IMR-90 (cell line): Measurements from ENCODE around the gene STMN1. TPM values are rescaled to one million over a fixed set of nuclear protein-coding genes. Genes with fewer than 3 reads are reported as not detected.
A peak's percentile ranks its signal among the peaks of the same experiment; 100 is the strongest.

Source experiments
- ATAC-seq: fragments of 200-7000 bp; cut with Tn5 transposase; 2 replicates; pipeline ENCODE4 v1.9.1; 2020; ENCODE audit warnings: low read depth, mild to moderate bottlenecking, moderate library complexity
- BruUV-seq: library from RNA; stranded (reverse); fragments of 400-500 nt; replicated peaks from 2 replicates; lab custom pipeline; 2021; lab: Mats Ljungman, UMichigan
- CTCF ChIA-PET: fragments of 300-600 bp; formaldehyde crosslinking; extraction: SDS; loops from one replicate; lab custom pipeline; 2021; ENCODE audit warnings: antibody characterized with exemption; lab: Yijun Ruan, JAX
- POLR2A ChIA-PET: fragments of 300-600 bp; sonication (Branson Sonifier 250); formaldehyde crosslinking; loops from one replicate; lab custom pipeline; 2022; ENCODE audit warnings: antibody characterized with exemption; ENCODE audit not compliant: unreplicated experiment; lab: Charles Lee
- DNase-seq: peaks from one replicate; pipeline ENCODE4 v3.0.0; 2013
- H2AFZ ChIP-seq: replicated peaks from 2 replicates; pipeline ENCODE3; 2013; ENCODE audit warnings: low read length, mild to moderate bottlenecking; ENCODE audit not compliant: poor library complexity
- H2AK5ac ChIP-seq: 2 replicates; pipeline ENCODE4 v1.6.1; 2013; ENCODE audit warnings: low read depth, low read length, inconsistent platforms
- H2AK9ac ChIP-seq: replicated peaks from 2 replicates; pipeline ENCODE3; 2013; ENCODE audit warnings: mild to moderate bottlenecking, low read depth, low read length, moderate library complexity; ENCODE audit not compliant: poor library complexity
- H2BK120ac ChIP-seq: 2 replicates; pipeline ENCODE4 v1.6.1; 2013; ENCODE audit warnings: low read depth, low read length, inconsistent platforms
- H2BK15ac ChIP-seq: 3 replicates; pipeline ENCODE4 v1.6.1; 2013; ENCODE audit warnings: low read depth, low read length, inconsistent platforms
- H2BK20ac ChIP-seq: 2 replicates; pipeline ENCODE4 v1.6.1; 2013; ENCODE audit warnings: low read depth, mild to moderate bottlenecking, inconsistent platforms, low read length, moderate library complexity
- H2BK5ac ChIP-seq: 2 replicates; pipeline ENCODE4 v1.6.1; 2013; ENCODE audit warnings: mild to moderate bottlenecking, low read depth, low read length, inconsistent platforms; ENCODE audit not compliant: poor library complexity, severe bottlenecking
- H3K14ac ChIP-seq: replicated peaks from 2 replicates; pipeline ENCODE4 v1.6.1; 2013; ENCODE audit warnings: low read depth, low read length, inconsistent platforms
- H3K18ac ChIP-seq: 2 replicates; pipeline ENCODE4 v1.6.1; 2013; ENCODE audit warnings: low read depth, low read length, control low read depth
- H3K23ac ChIP-seq: 2 replicates; pipeline ENCODE4 v1.6.1; 2013; ENCODE audit warnings: low read depth, low read length, inconsistent platforms
- H3K27ac ChIP-seq: 2 replicates; pipeline ENCODE4 v1.5.1; 2013; ENCODE audit warnings: mild to moderate bottlenecking, control low read depth, low read length; ENCODE audit not compliant: insufficient read depth
- H3K27me3 ChIP-seq: 2 replicates; pipeline ENCODE4 v1.6.1; 2013; ENCODE audit warnings: low read length; ENCODE audit not compliant: control insufficient read depth, insufficient read depth
- H3K36me3 ChIP-seq: 2 replicates; pipeline ENCODE4 v1.6.1; 2013; ENCODE audit warnings: low read length, mixed read lengths; ENCODE audit not compliant: control insufficient read depth, insufficient read depth
- H3K4ac ChIP-seq: 2 replicates; pipeline ENCODE4 v1.6.1; 2013; ENCODE audit warnings: low read depth, low read length, inconsistent platforms
- H3K4me1 ChIP-seq: 2 replicates; pipeline ENCODE4 v1.6.1; 2013; ENCODE audit warnings: low read length, mixed read lengths; ENCODE audit not compliant: control insufficient read depth, insufficient read depth
- H3K4me2 ChIP-seq: 2 replicates; pipeline ENCODE4 v1.6.1; 2013; ENCODE audit warnings: low read depth, mild to moderate bottlenecking, control low read depth, low read length, moderate library complexity
- H3K4me3 ChIP-seq: 2 replicates; pipeline ENCODE4 v1.5.1; 2013; ENCODE audit warnings: low read depth, mild to moderate bottlenecking, control low read depth, low read length, moderate library complexity; ENCODE audit not compliant: insufficient read depth
- H3K56ac ChIP-seq: 2 replicates; pipeline ENCODE4 v1.6.1; 2013; ENCODE audit warnings: low read length, inconsistent platforms; ENCODE audit not compliant: insufficient read depth; ENCODE audit errors: extremely low read depth
- H3K79me1 ChIP-seq, 2 experiments: 2 replicates each; pipeline ENCODE4 v1.6.1; 2013; ENCODE audit warnings: low read length in 2 of 2, inconsistent platforms in 1 of 2, low read depth in 1 of 2
- H3K9ac ChIP-seq: 2 replicates; pipeline ENCODE4 v1.6.1; 2013; ENCODE audit warnings: low read depth, low read length, control low read depth
- H3K9me1 ChIP-seq: 2 replicates; pipeline ENCODE4 v1.6.1; 2013; ENCODE audit warnings: low read length, inconsistent platforms; ENCODE audit not compliant: insufficient read depth
- H3K9me3 ChIP-seq: 2 replicates; pipeline ENCODE4 v1.6.1; 2013; ENCODE audit warnings: low read length; ENCODE audit not compliant: control insufficient read depth, insufficient read depth
- H4K20me1 ChIP-seq: 2 replicates; pipeline ENCODE4 v1.6.1; 2013; ENCODE audit warnings: low read length, inconsistent platforms; ENCODE audit not compliant: insufficient read depth
- H4K5ac ChIP-seq: 2 replicates; pipeline ENCODE4 v1.6.1; 2013; ENCODE audit warnings: mild to moderate bottlenecking, low read depth, low read length, control low read depth
- H4K8ac ChIP-seq, 2 experiments: 2 replicates each; pipeline ENCODE4 v1.6.1; 2013; ENCODE audit warnings: low read depth in 2 of 2, low read length in 2 of 2, control low read depth in 1 of 2, inconsistent platforms in 1 of 2
- H4K91ac ChIP-seq: 2 replicates; pipeline ENCODE4 v1.6.1; 2013; ENCODE audit warnings: low read depth, low read length, inconsistent platforms; ENCODE audit not compliant: insufficient read depth
- BHLHE40 ChIP-seq: fragments of 150-350 bp; IDR thresholded peaks from 2 replicates; pipeline ENCODE4 v1.6.1; 2016; ENCODE audit warnings: mild to moderate bottlenecking, low read depth, low read length
- CEBPB ChIP-seq: IDR thresholded peaks from 2 replicates; pipeline ENCODE4 v1.6.1; 2012; ENCODE audit warnings: low read depth, low read length, improper control_type of control experiment
- CHD1 ChIP-seq: IDR thresholded peaks from 2 replicates; pipeline ENCODE4 v1.6.1; 2012; ENCODE audit warnings: low read depth, low read length, improper control_type of control experiment
- ELK1 ChIP-seq: fragments of 150-350 bp; IDR thresholded peaks from 2 replicates; pipeline ENCODE4 v1.6.1; 2016; ENCODE audit warnings: low read depth, mild to moderate bottlenecking, low read length, moderate library complexity, borderline replicate concordance
- FOS ChIP-seq: fragments of 150-350 bp; IDR thresholded peaks from 2 replicates; pipeline ENCODE4 v1.6.1; 2016; ENCODE audit warnings: low read depth, low read length
- MAFK ChIP-seq: IDR thresholded peaks from 2 replicates; pipeline ENCODE4 v1.6.1; 2012; ENCODE audit warnings: low read depth, low read length, improper control_type of control experiment
- MAZ ChIP-seq: IDR thresholded peaks from 2 replicates; pipeline ENCODE4 v1.6.1; 2012; ENCODE audit warnings: low read depth, mild to moderate bottlenecking, low read length, improper control_type of control experiment, moderate library complexity, borderline replicate concordance
- MXI1 ChIP-seq: IDR thresholded peaks from 2 replicates; pipeline ENCODE4 v1.6.1; 2012; ENCODE audit warnings: low read depth, mild to moderate bottlenecking, low read length, moderate library complexity, borderline replicate concordance
- NFE2L2 ChIP-seq: fragments of 150-350 bp; IDR thresholded peaks from 2 replicates; pipeline ENCODE4 v1.6.1; 2016; ENCODE audit warnings: low read depth, mild to moderate bottlenecking, low read length
- POLR2A ChIP-seq: IDR thresholded peaks from 2 replicates; pipeline ENCODE4 v1.6.1; 2012; ENCODE audit warnings: mild to moderate bottlenecking, low read depth, low read length
- RAD21 ChIP-seq: IDR thresholded peaks from 2 replicates; pipeline ENCODE4 v1.6.1; 2012; ENCODE audit warnings: low read length, improper control_type of control experiment
- RFX5 ChIP-seq: IDR thresholded peaks from 2 replicates; pipeline ENCODE4 v1.8.0; 2012; ENCODE audit warnings: low read depth, mild to moderate bottlenecking, low read length, moderate library complexity
- SMC3 ChIP-seq: fragments of 150-350 bp; IDR thresholded peaks from 2 replicates; pipeline ENCODE4 v1.6.1; 2016; ENCODE audit warnings: low read depth, mild to moderate bottlenecking, antibody characterized with exemption, low read length, moderate library complexity
- USF2 ChIP-seq: fragments of 150-350 bp; IDR thresholded peaks from 2 replicates; pipeline ENCODE4 v1.6.1; 2017; ENCODE audit warnings: mild to moderate bottlenecking, antibody characterized with exemption, low read length, low read depth
- WGBS, 2 experiments: methylation state at CpG; one replicate each; pipeline versions ENCODE4 v1.1.5 to v1.1.7; 2013; ENCODE audit warnings: missing lambda C conversion rate in 2 of 2; ENCODE audit not compliant: insufficient read length in 1 of 2; ENCODE audit errors: extremely low coverage in 2 of 2; 5-methylcytosine and 5-hydroxymethylcytosine counted together
- dilution Hi-C: fragments of 300-500 bp; cut with HindIII; formaldehyde crosslinking; loops from one replicate; pipeline ENCODE4 v1.14.3; 2018; ENCODE audit warnings: low sequenced_read_pairs; ENCODE audit not compliant: unreplicated experiment
- in situ Hi-C: fragments of 300-500 bp; cut with MboI; formaldehyde crosslinking; loops from 3 replicates; pipeline ENCODE4 v1.14.3; 2019; ENCODE audit warnings: low sequenced_read_pairs, inconsistent platforms, mixed read lengths
- intact Hi-C: fragments of 100-400 bp; cut with micrococcal nuclease; formaldehyde crosslinking; loops from 2 replicates; pipeline ENCODE4 v1.10.0; 2022
- polyA plus RNA-seq, 3 experiments: library from polyadenylated mRNA; depleted of rRNA; stranded (reverse); fragments of >200 nt; gene quantifications; 2 replicates each; pipeline ENCODE4 v1.2.3, GENCODE V29; 2012; ENCODE audit warnings: low replicate concordance in 1 of 3
- total RNA-seq: library from RNA; depleted of rRNA; stranded (reverse); fragments of >200 nt; gene quantifications from 2 replicates; pipeline ENCODE4 v1.2.3, GENCODE V29; 2012

The STMN1 gene
- total and polyA plus RNA-seq, 2 of the 4 experiments (the other 2 are of a cell fraction), result 93.0 to 273 TPM

- H3K9ac ChIP-seq, result peak overlapping the region; percentile 54
- H3K9me3 ChIP-seq, result no peaks in the 10 kb centered on the region
- H3K4me2 ChIP-seq, result peak overlapping the region; percentile 64
- H3K23ac ChIP-seq, result peak overlapping the region; percentile 71; the same call in 1 of the 2 replicates
- intact Hi-C loops, result no loop called here
- H3K27me3 ChIP-seq, result no peaks in the 10 kb centered on the region
- peak overlapping the region; percentile 54 for H3K4me3 ChIP-seq
- 0 out of 2 replicates have a peak, but pooled peaks cover 3% of the 10 kb centered on the region for H4K20me1 ChIP-seq
- ChIA-PET CTCF (interaction anchor here (1.3 kb wide), 1 partner anchor 121 kb away, joined by 4 read pairs; the partner anchor contains the start of gene PAFAH2), POLR2A (interaction anchor here (0.9 kb wide), 1 partner anchor 16 kb away, joined by 4 read pairs; no protein-coding TSS in a partner anchor)
- no peak overlapping the region for H3K56ac ChIP-seq
- H2AK5ac ChIP-seq, result peak overlapping the region; percentile 86
- in situ Hi-C loops, result no loop called here
- H3K36me3 ChIP-seq, result no peaks in the 10 kb centered on the region
- no peak overlapping the region; the same call in 2 of the 3 replicates for H2BK15ac ChIP-seq
- dilution Hi-C loops, result no loop called here
- WGBS, 2 experiments, result 7% methylated on average over 13 of the region's 32 CpGs; no CpG with 5 or more reads in 1 of the 2 experiments
- H4K8ac ChIP-seq, result peak overlapping the region; percentile 33 to 76; a peak in 3 of 4 replicates
- TF ChIP-seq MXI1 (no peak), MAZ (no peak), NFE2L2 (no peak), BHLHE40 (no peak), FOS (no peak), RFX5 (no peak), USF2 (no peak), RAD21 (no peak), CHD1 (no peak), CEBPB (no peak), POLR2A (no peak), SMC3 (no peak), MAFK (no peak), ELK1 (no peak)
- H2BK5ac ChIP-seq, result peak overlapping the region; percentile 14
- H3K14ac ChIP-seq, result peak overlapping the region; percentile 68
- ATAC-seq, result peak; percentile 69
- H4K5ac ChIP-seq, result peak overlapping the region; percentile 96
- 0 out of 2 replicates have a peak overlapping the region, but pooled peaks have one; percentile 36 for H2BK20ac ChIP-seq
- H3K18ac ChIP-seq, result peak overlapping the region; percentile 68; the same call in 1 of the 2 replicates
- no TSS peak for BruUV-seq
- no peak for DNase-seq
- H4K91ac ChIP-seq, result peak overlapping the region; percentile 72
- H3K4ac ChIP-seq, result peak overlapping the region; percentile 96
- peak overlapping the region; percentile 93 for H2AK9ac ChIP-seq
- H3K9me1 ChIP-seq, result peaks cover 5% of the 10 kb centered on the region; the same call in 1 of the 2 replicates
- peak overlapping the region; percentile 63 for H2BK120ac ChIP-seq
- H3K4me1 ChIP-seq, result peaks cover 18% of the 10 kb centered on the region
- peak overlapping the region; percentile 96 for H2AFZ ChIP-seq
- H3K79me1 ChIP-seq, result peaks cover 35 to 36% of the 10 kb centered on the region in 2 experiments
- H3K27ac ChIP-seq, result peak overlapping the region; percentile 58
Measured at GRCh38 chr1:25875856-25876692, 30.1 kb downstream of the STMN1 start.
